MCF 10A (cell line): Measurements from ENCODE around the gene A1BG. TPM values are rescaled to one million over a fixed set of nuclear protein-coding genes. Genes with fewer than 3 reads are reported as not detected.
A peak's percentile ranks its signal among the peaks of the same experiment; 100 is the strongest.

Experiments
- BruUV-seq: library from RNA; stranded (reverse); fragments of 400-500 nt; replicated peaks from 2 replicates; lab custom pipeline; 2021; lab: Mats Ljungman, UMichigan
- CTCF ChIA-PET: fragments of 300-600 bp; sonication (Branson Sonifier 250); formaldehyde crosslinking; extraction: SDS; loops from one replicate; lab custom pipeline; 2021; ENCODE audit warnings: antibody characterized with exemption, inconsistent platforms; lab: Yijun Ruan, JAX
- POLR2A ChIA-PET: fragments of 300-600, 350-650 bp; sonication (Branson Sonifier 250); formaldehyde crosslinking; extraction: SDS; loops from one replicate; lab custom pipeline; 2020; ENCODE audit warnings: antibody characterized with exemption, inconsistent platforms; lab: Yijun Ruan, JAX
- DNase-seq: peaks from one replicate; pipeline ENCODE4 v3.0.0-alpha.2; 2018; ENCODE audit not compliant: unreplicated experiment
- H3K27ac Mint-ChIP-seq: one replicate; pipeline ENCODE4 v1.8.0; 2022; ENCODE audit warnings: mild to moderate bottlenecking, low read depth, mixed read lengths; ENCODE audit not compliant: unreplicated experiment
- H3K27me3 Mint-ChIP-seq: one replicate; pipeline ENCODE4 v1.8.0; 2022; ENCODE audit warnings: mixed read lengths; ENCODE audit not compliant: insufficient read depth, unreplicated experiment
- H3K36me3 Mint-ChIP-seq: one replicate; pipeline ENCODE4 v1.8.0; 2022; ENCODE audit warnings: mild to moderate bottlenecking, moderate library complexity, mixed read lengths; ENCODE audit not compliant: insufficient read depth, unreplicated experiment
- H3K4me1 Mint-ChIP-seq: one replicate; pipeline ENCODE4 v1.8.0; 2022; ENCODE audit warnings: mixed read lengths; ENCODE audit not compliant: insufficient read depth, unreplicated experiment
- H3K4me3 Mint-ChIP-seq: one replicate; pipeline ENCODE4 v1.8.0; 2022; ENCODE audit warnings: mild to moderate bottlenecking, moderate library complexity, mixed read lengths; ENCODE audit not compliant: unreplicated experiment
- H3K9me3 Mint-ChIP-seq: one replicate; pipeline ENCODE4 v1.8.0; 2022; ENCODE audit warnings: mixed read lengths; ENCODE audit not compliant: unreplicated experiment
- intact Hi-C: fragments of 100-400 bp; cut with micrococcal nuclease; formaldehyde crosslinking; loops from 2 replicates; pipeline ENCODE4 v1.14.1; 2022
- total RNA-seq: library from RNA; stranded (reverse); gene quantifications from 2 replicates; pipeline ENCODE4 v1.2.3, GENCODE V29; 2022
- TF ChIP-seq, protein P1 (sequence below): fragments of 200-600 bp; IDR thresholded peaks from one replicate; pipeline ENCODE4 v1.8.0; 2022; ENCODE audit warnings: antibody characterized with exemption, mild to moderate bottlenecking; ENCODE audit not compliant: unreplicated experiment

Gene A1BG
- total RNA-seq, 1 experiment from 2014 or later, result 6.4 TPM

DNA sequence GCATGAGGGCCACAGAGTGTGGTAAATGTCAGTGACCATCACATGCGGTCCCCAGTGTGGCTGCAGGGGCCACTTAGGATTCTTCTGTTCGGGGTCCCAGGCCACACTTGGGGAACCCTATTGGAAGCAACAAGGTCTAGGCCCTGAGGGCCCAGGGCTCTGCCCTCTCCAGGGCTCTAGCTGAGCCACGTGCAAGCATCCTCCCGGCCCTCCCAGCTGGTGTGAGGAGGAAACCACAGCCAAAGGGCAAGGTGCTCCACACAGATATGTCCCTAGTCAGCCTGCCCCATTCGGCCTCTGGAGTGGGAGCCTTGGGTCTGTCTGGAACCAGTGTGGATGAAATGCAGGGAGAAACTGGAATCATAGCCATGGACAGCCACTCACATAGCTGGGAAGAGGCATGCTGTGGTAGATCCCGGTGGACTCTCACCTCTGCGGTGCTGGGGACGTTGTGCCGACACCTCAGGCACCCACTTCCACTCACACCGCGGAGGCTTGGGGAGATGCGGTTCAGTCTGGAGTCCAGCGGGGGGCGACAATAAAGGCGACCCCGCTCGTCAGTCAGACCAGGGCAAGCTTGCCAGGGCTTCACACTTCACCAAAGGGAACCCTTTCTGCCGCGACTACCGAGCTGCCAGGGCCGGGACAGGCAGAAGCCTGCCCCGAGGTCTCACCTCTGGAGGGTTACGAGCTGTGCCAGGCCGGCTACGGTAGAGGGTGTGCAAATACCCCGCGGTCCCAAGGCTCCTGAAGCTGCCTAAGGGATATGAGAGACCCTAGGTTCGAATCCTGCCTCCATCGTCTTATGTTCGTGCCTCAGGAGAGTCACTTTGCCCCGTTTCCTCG, 13.5 kb upstream of the A1BG start:
- intact Hi-C loops, result no loop called here
- POLR2A ChIA-PET, result interaction anchor here (0.8 kb wide), 1 partner anchor 19 kb away, joined by 3 read pairs; no protein-coding TSS in a partner anchor
- Mint-ChIP-seq H3K36me3 (peaks cover 5% of the 10 kb centered on the region), H3K9me3 (no peaks in the 10 kb centered on the region), H3K4me3 (no peak overlapping the region), H3K27ac (no peak overlapping the region), H3K27me3 (no peaks in the 10 kb centered on the region), H3K4me1 (peaks cover 4% of the 10 kb centered on the region)
- no TSS peak for BruUV-seq
- DNase-seq, result no peak
- TF ChIP-seq, protein P1, sequence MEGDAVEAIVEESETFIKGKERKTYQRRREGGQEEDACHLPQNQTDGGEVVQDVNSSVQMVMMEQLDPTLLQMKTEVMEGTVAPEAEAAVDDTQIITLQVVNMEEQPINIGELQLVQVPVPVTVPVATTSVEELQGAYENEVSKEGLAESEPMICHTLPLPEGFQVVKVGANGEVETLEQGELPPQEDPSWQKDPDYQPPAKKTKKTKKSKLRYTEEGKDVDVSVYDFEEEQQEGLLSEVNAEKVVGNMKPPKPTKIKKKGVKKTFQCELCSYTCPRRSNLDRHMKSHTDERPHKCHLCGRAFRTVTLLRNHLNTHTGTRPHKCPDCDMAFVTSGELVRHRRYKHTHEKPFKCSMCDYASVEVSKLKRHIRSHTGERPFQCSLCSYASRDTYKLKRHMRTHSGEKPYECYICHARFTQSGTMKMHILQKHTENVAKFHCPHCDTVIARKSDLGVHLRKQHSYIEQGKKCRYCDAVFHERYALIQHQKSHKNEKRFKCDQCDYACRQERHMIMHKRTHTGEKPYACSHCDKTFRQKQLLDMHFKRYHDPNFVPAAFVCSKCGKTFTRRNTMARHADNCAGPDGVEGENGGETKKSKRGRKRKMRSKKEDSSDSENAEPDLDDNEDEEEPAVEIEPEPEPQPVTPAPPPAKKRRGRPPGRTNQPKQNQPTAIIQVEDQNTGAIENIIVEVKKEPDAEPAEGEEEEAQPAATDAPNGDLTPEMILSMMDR, result no peak
- CTCF ChIA-PET, result no interaction called here

DNA sequence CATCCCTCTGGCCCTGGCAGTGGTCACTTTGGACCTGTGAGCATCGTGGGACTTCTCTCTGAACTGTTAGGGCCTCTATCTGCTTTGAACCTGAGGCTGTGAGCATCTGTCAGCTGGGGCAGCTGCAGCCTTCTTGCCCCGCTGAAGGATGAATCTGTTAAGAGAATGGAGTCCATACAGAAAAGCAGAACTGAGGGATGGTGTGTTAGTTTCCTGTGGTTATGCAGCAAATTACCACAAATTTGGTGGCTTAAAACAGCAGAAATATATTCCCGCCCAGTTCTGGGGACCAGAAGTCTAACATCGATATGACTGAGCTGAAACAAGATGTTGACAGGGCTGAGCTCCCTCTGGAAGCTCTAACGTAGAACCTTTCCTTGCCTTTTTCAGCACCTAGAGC, 10.9 kb upstream of the A1BG start:
- Mint-ChIP-seq H3K27me3 (no peaks in the 10 kb centered on the region), H3K4me1 (peaks cover 5% of the 10 kb centered on the region), H3K9me3 (no peaks in the 10 kb centered on the region), H3K4me3 (no peak overlapping the region), H3K36me3 (peaks cover 5% of the 10 kb centered on the region), H3K27ac (no peak overlapping the region)
- ChIA-PET CTCF (interaction anchor here (0.6 to 2.6 kb wide), 6 partner anchors 10 to 50 kb away, joined by 3 to 11 read pairs (median 4); partner anchors contain the start of gene ZNF837), POLR2A (interaction anchor here (1.4 to 4.1 kb wide), 4 partner anchors 9 to 37 kb away, joined by 5 to 55 read pairs (median 19); partner anchors contain the start of gene ZSCAN22)
- intact Hi-C loops, result no loop called here
- no peak for DNase-seq
- TF ChIP-seq, protein P1, result no peak
- BruUV-seq, result no TSS peak

DNA sequence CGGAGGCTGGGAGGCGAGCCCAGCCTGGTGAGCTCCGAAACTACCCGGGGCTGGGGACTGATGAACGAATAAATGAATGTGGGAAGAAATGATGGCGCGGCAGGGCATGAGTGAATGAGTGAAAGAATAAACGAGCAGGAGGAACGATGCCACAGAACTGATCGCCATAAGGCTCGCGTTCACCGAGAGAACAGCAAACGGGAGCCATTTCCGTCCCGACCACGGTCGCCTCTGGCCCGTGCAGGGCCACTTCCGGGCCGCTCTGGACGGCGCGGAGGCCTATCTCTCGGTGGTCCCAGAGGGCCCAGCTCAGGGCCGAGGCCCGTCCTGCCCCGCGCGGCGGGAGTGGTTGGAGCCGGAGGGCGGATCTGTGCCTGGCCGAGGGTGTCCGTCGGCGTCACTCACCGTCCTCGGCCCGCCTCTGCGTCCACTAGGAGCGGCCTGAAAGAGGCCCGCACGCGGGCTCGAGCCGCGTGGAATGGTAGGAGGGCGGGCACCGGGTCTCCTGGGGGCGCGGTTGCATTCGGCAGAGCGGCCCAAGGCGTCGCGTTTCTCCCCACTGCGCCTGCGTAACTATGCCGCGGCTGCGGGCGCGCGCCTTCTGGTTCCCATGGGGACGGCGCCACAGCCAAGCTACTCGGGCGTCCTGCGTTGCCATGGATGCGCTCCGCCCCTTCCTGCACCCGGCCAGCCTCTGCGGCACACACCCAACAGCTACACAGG, 9.1 kb upstream of the A1BG start, which contains the start of gene ZNF497:
Gene ZNF497 (minus strand): TSS at position 480 of the 723 bp plus-strand sequence. CDS start 5,116 bp downstream, outside the sequence.
- intact Hi-C loops, result loop anchor here (1.0 kb wide), 3 partner anchors 19 to 157 kb away; partner anchors contain the start of genes ZBTB45, ZNF837 and ZSCAN22
- H3K9me3 Mint-ChIP-seq, result no peaks in the 10 kb centered on the region

More for the DNA sequence above, 9.1 kb upstream of the A1BG start, which contains the start of gene ZNF497:
- Mint-ChIP-seq H3K4me3 (peak within 1 kb of the TSS; percentile 99), H3K27ac (peak within 1 kb of the TSS; percentile 99), H3K36me3 (peaks cover 5% of the 10 kb centered on the region), H3K27me3 (no peaks in the 10 kb centered on the region), H3K4me1 (peaks cover 5% of the 10 kb centered on the region)
- CTCF ChIA-PET, result interaction anchor here (1.2 to 2.6 kb wide), 5 partner anchors 9 to 45 kb away, joined by 3 to 11 read pairs (median 3); no protein-coding TSS in a partner anchor
- POLR2A ChIA-PET, result interaction anchor here (0.6 to 4.1 kb wide), 35 partner anchors 8 to 1420 kb away, joined by 3 to 55 read pairs (median 5); partner anchors contain the start of genes ERVK3-1, RPS5, ZBTB45 and ZNF324B
- TSS peak; percentile 79 for BruUV-seq
- TF ChIP-seq, protein P1, result no peak
- peak; percentile 97 for DNase-seq
